H9 (cell line): Measurements from ENCODE around the gene ZNF300. TPM values are rescaled to one million over a fixed set of nuclear protein-coding genes. Genes with fewer than 3 reads are reported as not detected.
"Not testable (repeated sequence)": the region's sequence is repeated elsewhere in the genome, so short reads cannot be mapped to it uniquely, and the experiment has no call there.

ENCODE experiments used
- DNase-seq: peaks from one replicate; pipeline ENCODE4 v3.0.0-alpha.2; 2017
- H2AFZ ChIP-seq: one replicate; pipeline ENCODE4 v1.6.1; 2013; ENCODE audit warnings: mild to moderate bottlenecking, low read length, control low read depth, moderate library complexity
- H2AK5ac ChIP-seq: 2 replicates; pipeline ENCODE4 v1.6.1; 2013; ENCODE audit warnings: low read length, control low read depth, mixed read lengths; ENCODE audit not compliant: insufficient read length
- H2BK120ac ChIP-seq: one replicate; pipeline ENCODE4 v1.6.1; 2013; ENCODE audit warnings: low read depth, mild to moderate bottlenecking, low read length, control low read depth, inconsistent platforms; ENCODE audit not compliant: poor library complexity, severe bottlenecking
- H2BK12ac ChIP-seq: 2 replicates; pipeline ENCODE4 v1.6.1; 2013; ENCODE audit warnings: low read length, control low read depth, mixed read lengths, low read depth; ENCODE audit not compliant: insufficient read length
- H2BK15ac ChIP-seq: 2 replicates; pipeline ENCODE4 v1.6.1; 2013; ENCODE audit warnings: low read depth, low read length, control low read depth
- H2BK20ac ChIP-seq: one replicate; pipeline ENCODE4 v1.6.1; 2013; ENCODE audit warnings: low read depth, mild to moderate bottlenecking, low read length, control low read depth, inconsistent platforms; ENCODE audit not compliant: poor library complexity, severe bottlenecking
- H2BK5ac ChIP-seq: 2 replicates; pipeline ENCODE4 v1.6.1; 2013; ENCODE audit warnings: low read length, control low read depth, mixed read lengths; ENCODE audit not compliant: insufficient read length
- H3K14ac ChIP-seq: 2 replicates; pipeline ENCODE4 v1.6.1; 2013; ENCODE audit warnings: low read length, control low read depth; ENCODE audit not compliant: insufficient read depth
- H3K18ac ChIP-seq: 2 replicates; pipeline ENCODE4 v1.6.1; 2013; ENCODE audit warnings: low read depth, mild to moderate bottlenecking, mixed read lengths, low read length, control low read depth; ENCODE audit not compliant: insufficient read length
- H3K23ac ChIP-seq: 2 replicates; pipeline ENCODE4 v1.6.1; 2013; ENCODE audit warnings: low read length, control low read depth, mixed read lengths, low read depth; ENCODE audit not compliant: insufficient read length
- H3K23me2 ChIP-seq: 2 replicates; pipeline ENCODE4 v1.6.1; 2013; ENCODE audit warnings: low read depth, mild to moderate bottlenecking, mixed read lengths, low read length, control low read depth; ENCODE audit not compliant: insufficient read length, poor library complexity, severe bottlenecking
- H3K27ac ChIP-seq: 2 replicates; pipeline ENCODE4 v1.5.1; 2013; ENCODE audit warnings: low read length, control low read depth, mixed read lengths, low read depth; ENCODE audit not compliant: insufficient read length
- H3K27me3 ChIP-seq: 2 replicates; pipeline ENCODE4 v1.6.1; 2013; ENCODE audit warnings: low read length, control low read depth, inconsistent platforms; ENCODE audit not compliant: insufficient read depth
- H3K4ac ChIP-seq: 2 replicates; pipeline ENCODE4 v1.6.1; 2013; ENCODE audit warnings: low read depth, mild to moderate bottlenecking, control low read depth, inconsistent platforms, low read length, moderate library complexity
- H3K4me1 ChIP-seq: 2 replicates; pipeline ENCODE4 v1.6.1; 2013; ENCODE audit warnings: low read length, control low read depth, inconsistent platforms; ENCODE audit not compliant: insufficient read depth
- H3K4me2 ChIP-seq: 2 replicates; pipeline ENCODE4 v1.6.1; 2013; ENCODE audit warnings: low read length, control low read depth, mixed read lengths; ENCODE audit not compliant: insufficient read length, insufficient read depth
- H3K56ac ChIP-seq: 2 replicates; pipeline ENCODE4 v1.6.1; 2013; ENCODE audit warnings: low read depth, mild to moderate bottlenecking, mixed read lengths, low read length, control low read depth; ENCODE audit not compliant: insufficient read length
- H3K79me1 ChIP-seq: 2 replicates; pipeline ENCODE4 v1.6.1; 2013; ENCODE audit warnings: low read depth, mild to moderate bottlenecking, moderate library complexity, low read length, control low read depth, inconsistent platforms; ENCODE audit not compliant: insufficient read depth, poor library complexity, severe bottlenecking
- H3K79me2 ChIP-seq: 2 replicates; pipeline ENCODE4 v1.6.1; 2013; ENCODE audit warnings: low read length, control low read depth, inconsistent platforms; ENCODE audit not compliant: insufficient read depth
- H3K9ac ChIP-seq: 2 replicates; pipeline ENCODE4 v1.6.1; 2013; ENCODE audit warnings: low read length, control low read depth, mixed read lengths; ENCODE audit not compliant: insufficient read length; ENCODE audit errors: extremely low read depth
- H3K9me3 ChIP-seq: one replicate; pipeline ENCODE4 v1.6.1; 2013; ENCODE audit warnings: low read depth, low read length, inconsistent platforms; ENCODE audit not compliant: control insufficient read depth
- H3T11ph ChIP-seq: one replicate; pipeline ENCODE4 v1.6.1; 2013; ENCODE audit warnings: mild to moderate bottlenecking, low read length, control low read depth, inconsistent platforms
- H4K20me1 ChIP-seq: one replicate; pipeline ENCODE4 v1.6.1; 2013; ENCODE audit not compliant: control insufficient read depth, insufficient read length, insufficient read depth
- H4K5ac ChIP-seq: 2 replicates; pipeline ENCODE4 v1.6.1; 2013; ENCODE audit warnings: low read depth, mild to moderate bottlenecking, mixed read lengths, low read length, control low read depth; ENCODE audit not compliant: insufficient read length
- H4K8ac ChIP-seq: replicated peaks from 2 replicates; pipeline ENCODE4 v1.6.1; 2013; ENCODE audit warnings: low read length, control low read depth, mixed read lengths, low read depth; ENCODE audit not compliant: insufficient read length
- H4K91ac ChIP-seq: 2 replicates; pipeline ENCODE4 v1.6.1; 2013; ENCODE audit warnings: low read depth, mild to moderate bottlenecking, moderate library complexity, mixed read lengths, low read length, control low read depth; ENCODE audit not compliant: insufficient read length
- H3K27ac Mint-ChIP-seq, 3 experiments: 2 replicates in 2 of 3; 3 replicates in 1 of 3; pipeline ENCODE4 v1.8.0; 2020 to 2021; ENCODE audit warnings: mixed read lengths in 3 of 3, mild to moderate bottlenecking in 1 of 3, moderate library complexity in 1 of 3
- H3K27me3 Mint-ChIP-seq: 2 replicates; pipeline ENCODE4 v1.8.0; 2021; ENCODE audit warnings: low read depth, mild to moderate bottlenecking, moderate library complexity, mixed read lengths
- H3K36me3 Mint-ChIP-seq, 3 experiments: 2 replicates in 2 of 3; 3 replicates in 1 of 3; pipeline ENCODE4 v1.8.0; 2020 to 2021; ENCODE audit warnings: low read depth in 3 of 3, mixed read lengths in 3 of 3; ENCODE audit not compliant: insufficient read depth in 1 of 3
- H3K4me1 Mint-ChIP-seq, 2 experiments: 2 replicates each; pipeline ENCODE4 v1.8.0; 2020; ENCODE audit warnings: mixed read lengths in 2 of 2
- H3K4me3 Mint-ChIP-seq, 2 experiments: 2 replicates in 1 of 2; 3 replicates in 1 of 2; pipeline ENCODE4 v1.8.0; 2020 to 2021; ENCODE audit warnings: mild to moderate bottlenecking in 2 of 2, mixed read lengths in 2 of 2, moderate library complexity in 1 of 2
- H3K9me3 Mint-ChIP-seq, 2 experiments: 2 replicates in 1 of 2; 3 replicates in 1 of 2; pipeline ENCODE4 v1.8.0; 2020; ENCODE audit warnings: mild to moderate bottlenecking in 2 of 2, mixed read lengths in 2 of 2, moderate library complexity in 1 of 2
- WGBS: extraction: QIAGEN DNeasy Blood & Tissue Kit; methylation state at CpG from one replicate; pipeline ENCODE4 v1.1.7; 2013; ENCODE audit warnings: missing lambda C conversion rate, low lambda C conversion rate, mixed read lengths; ENCODE audit not compliant: insufficient read length; ENCODE audit errors: extremely low coverage; 5-methylcytosine and 5-hydroxymethylcytosine counted together
- total RNA-seq: library from RNA; stranded (reverse); gene quantifications from 2 replicates; pipeline ENCODE4 v1.2.1, GENCODE V29; 2021

The ZNF300 gene
- total RNA-seq, 1 experiment from 2014 or later, result 7.7 TPM

- not testable (repeated sequence) for H2AK5ac ChIP-seq, H3K9me3 ChIP-seq, H3K36me3 Mint-ChIP-seq, H3T11ph ChIP-seq, H3K4me1 ChIP-seq, H2BK120ac ChIP-seq, H2BK12ac ChIP-seq, H3K9me3 Mint-ChIP-seq, H3K4me3 Mint-ChIP-seq, H3K4ac ChIP-seq, H4K20me1 ChIP-seq, DNase-seq, H2BK15ac ChIP-seq, H2BK5ac ChIP-seq, H3K23ac ChIP-seq, H3K23me2 ChIP-seq, H3K56ac ChIP-seq, H3K27ac ChIP-seq, H2BK20ac ChIP-seq, H3K4me2 ChIP-seq, H3K79me1 ChIP-seq, H3K79me2 ChIP-seq, H3K14ac ChIP-seq, H4K8ac ChIP-seq, H4K5ac ChIP-seq, H3K4me1 Mint-ChIP-seq, H3K27ac Mint-ChIP-seq, H3K9ac ChIP-seq, H2AFZ ChIP-seq, H3K18ac ChIP-seq, H4K91ac ChIP-seq, H3K27me3 ChIP-seq
- H3K27me3 Mint-ChIP-seq, result peaks cover 22% of the 10 kb centered on the region
- WGBS, result no CpG with 5 or more reads among the region's 32 CpGs
These were observed 59.5 kb downstream of the ZNF300 start for GRCh38 chr5:150845185-150845859.

Other genes with a start within 250 kb of the ZNF300 start
- gene MYOZ3, start 243.7 kb downstream of the ZNF300 start, total RNA-seq, result 15.8 and 18.1 TPM in 2 replicates
- 44.9 and 47.0 TPM in 2 replicates for gene RBM22, start 203.9 kb downstream of the ZNF300 start, total RNA-seq
- 45.1 and 48.5 TPM in 2 replicates for gene DCTN4, start 146.0 kb downstream of the ZNF300 start, total RNA-seq
- gene SMIM3, start 126.2 kb downstream of the ZNF300 start, total RNA-seq, result 42.0 and 42.5 TPM in 2 replicates
- 0.13 and 0.37 TPM in 2 replicates for gene IRGM, start 58.5 kb downstream of the ZNF300 start, total RNA-seq
- gene GPX3, start 115.6 kb upstream of the ZNF300 start, total RNA-seq, result 20.4 and 20.9 TPM in 2 replicates
- 40.8 and 43.7 TPM in 2 replicates for gene TNIP1, start 176.1 kb upstream of the ZNF300 start, total RNA-seq